GM19324 (cell line): ENCODE results near the gene HMG20A.

ENCODE experiments used
- ATAC-seq: cut with Tn5 transposase; IDR thresholded peaks from one replicate; pipeline ENCODE4 v1.9.1; 2021; ENCODE audit warnings: mild to moderate bottlenecking, moderate library complexity; ENCODE audit not compliant: unreplicated experiment, low FRiP score

Gene HMG20A

GRCh38 chr15:77473328-77473727 is 52.6 kb downstream of the HMG20A start:
- no peak for ATAC-seq

DNA sequence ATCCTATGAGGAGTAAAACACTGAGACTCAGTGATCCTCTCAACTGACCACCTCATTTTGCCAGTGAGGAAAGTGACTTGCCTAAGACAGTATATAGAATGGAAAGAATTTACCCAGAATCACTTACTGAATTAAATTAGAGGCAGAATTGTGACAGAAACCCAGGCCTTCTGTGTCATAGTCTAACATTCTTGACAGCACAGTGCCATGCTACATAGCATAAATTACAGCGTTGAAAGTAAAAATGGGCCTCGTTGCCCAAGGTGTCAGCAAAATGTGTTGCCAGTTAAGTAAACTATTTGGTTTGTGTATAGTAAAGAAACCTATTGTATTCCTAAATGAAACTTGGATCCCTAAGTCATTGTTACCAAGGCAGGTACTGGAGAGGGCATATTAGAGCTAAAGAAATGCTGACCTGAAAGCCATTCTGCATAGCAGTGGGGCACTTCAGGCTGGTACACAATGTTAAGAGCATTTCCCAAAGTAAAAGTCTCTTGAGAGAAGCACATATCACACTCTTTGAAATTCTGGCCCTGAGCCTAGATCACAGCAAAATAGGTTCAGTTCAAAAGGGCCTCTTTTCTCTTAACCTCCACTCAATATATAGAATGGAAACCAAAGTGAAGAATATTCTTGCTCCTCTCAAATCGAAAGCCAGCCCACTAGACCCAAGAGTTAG is 53.8 kb downstream of the HMG20A start:
- ATAC-seq = no peak

DNA sequence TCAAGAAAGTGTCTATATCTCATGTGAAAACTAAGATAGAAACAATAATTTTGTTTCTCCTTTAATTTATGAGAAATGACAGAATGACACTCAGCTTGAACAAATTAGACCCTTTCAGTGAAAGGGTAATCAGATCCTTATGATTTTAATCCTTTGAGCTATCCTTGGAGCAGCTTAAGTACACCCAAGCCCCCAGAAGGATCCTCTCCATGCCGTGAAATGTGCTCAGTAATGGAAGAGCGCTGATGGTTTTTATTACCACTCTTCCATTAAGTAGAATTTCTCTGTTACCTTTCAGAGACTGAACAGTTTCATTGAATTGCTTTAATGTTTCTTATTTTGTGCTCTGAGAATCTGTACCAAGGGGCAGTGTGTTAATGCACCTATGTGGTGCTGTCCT is 54.3 kb downstream of the HMG20A start:
- no peak for ATAC-seq

- no peak for ATAC-seq
Measured at GRCh38 chr15:77475898-77476297, 55.2 kb downstream of the HMG20A start.

GRCh38 chr15:77476995-77477394 is 56.3 kb downstream of the HMG20A start:
- ATAC-seq = no peak

DNA sequence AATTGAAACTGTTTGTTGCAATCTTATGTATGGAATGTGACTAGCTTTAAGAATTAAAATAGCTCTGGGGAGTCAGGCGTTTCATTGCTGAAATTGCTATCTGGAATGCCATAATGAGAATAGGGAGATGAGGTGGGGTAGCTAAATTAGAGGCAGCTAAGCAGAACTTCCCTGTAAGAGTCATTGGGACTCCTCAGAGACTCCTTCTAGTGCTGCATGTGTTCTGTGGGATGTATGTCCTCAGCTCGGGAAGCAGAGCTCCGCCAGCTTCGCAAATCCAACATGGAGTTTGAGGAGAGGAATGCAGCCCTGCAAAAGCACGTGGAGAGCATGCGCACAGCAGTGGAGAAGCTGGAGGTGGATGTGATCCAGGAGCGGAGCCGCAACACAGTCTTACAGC is 57.4 kb downstream of the HMG20A start:
- ATAC-seq = no peak

- ATAC-seq = no peak
Measured at GRCh38 chr15:77479015-77479414, 58.3 kb downstream of the HMG20A start.

DNA sequence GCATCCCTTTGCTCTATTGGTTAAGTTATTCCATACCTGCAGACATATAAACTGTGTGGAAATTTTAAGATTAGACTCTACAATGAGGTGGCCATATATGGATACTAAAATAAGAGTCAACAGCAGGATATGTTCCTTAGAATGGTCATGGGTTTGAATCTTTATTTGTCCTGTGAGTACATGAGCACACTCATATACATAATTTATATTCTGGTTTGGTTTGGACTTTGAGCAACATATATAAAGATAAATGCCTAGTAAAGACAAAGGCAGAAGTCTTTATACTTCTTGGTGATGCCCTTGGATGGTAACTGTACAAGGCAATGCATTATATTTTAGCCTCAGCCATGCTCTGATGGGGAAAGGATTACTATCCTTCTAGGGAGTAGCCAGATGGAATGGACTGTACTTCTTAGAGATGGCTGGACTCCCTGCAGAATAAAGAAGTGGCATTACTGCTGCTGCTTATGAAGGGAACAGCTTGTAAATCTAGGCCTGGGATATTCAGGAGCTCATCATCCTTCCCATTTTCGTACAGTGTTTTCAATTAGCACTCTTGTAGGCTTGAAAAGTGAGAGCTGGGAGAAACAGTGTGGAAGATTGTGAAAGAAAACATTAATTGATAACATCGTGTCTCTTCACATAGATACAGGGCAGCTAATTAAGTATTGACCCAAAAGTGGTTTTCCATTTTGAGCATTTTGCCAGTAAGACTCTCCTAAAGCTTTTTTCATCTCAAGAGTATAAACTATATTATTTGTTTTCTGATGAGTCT is 60.4 kb downstream of the HMG20A start:
- no peak for ATAC-seq

DNA sequence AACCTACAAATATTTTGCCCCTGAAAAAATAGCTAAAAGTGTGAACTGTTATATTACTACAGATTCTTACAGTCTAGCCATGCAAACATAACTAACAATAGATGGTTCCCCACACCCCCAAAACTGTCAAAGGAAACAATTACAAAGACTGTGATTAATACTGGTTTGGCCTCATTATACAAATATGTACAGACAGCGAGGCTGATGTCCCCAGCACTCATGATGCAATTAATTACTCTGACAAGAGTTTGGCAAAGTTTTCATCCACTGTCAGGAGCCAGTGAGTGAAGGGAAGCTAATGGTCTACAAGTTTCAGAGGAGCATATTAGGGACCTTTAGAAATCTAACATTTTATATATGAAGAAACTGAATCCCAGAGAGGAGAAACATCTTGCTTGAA is 61.0 kb downstream of the HMG20A start:
- ATAC-seq = no peak

DNA sequence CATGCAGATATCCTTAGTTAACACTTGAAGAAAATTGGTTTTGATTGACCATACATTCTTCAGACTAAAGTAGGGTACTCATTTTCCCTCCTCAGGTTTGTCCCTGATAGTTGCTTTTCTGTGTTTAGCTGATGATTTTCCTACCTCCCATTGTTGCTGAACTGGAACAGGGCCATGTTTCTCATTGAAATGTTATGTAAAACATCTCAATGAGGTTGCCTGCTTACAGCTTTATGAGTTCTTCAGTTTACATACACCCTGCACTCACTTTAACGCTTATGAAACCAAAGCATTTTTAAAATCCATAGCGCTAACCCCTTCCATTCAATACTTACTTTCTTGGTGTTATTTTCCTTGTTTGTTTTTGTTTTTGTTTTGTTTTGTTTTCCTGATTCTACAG is 61.9 kb downstream of the HMG20A start:
- ATAC-seq = no peak

DNA sequence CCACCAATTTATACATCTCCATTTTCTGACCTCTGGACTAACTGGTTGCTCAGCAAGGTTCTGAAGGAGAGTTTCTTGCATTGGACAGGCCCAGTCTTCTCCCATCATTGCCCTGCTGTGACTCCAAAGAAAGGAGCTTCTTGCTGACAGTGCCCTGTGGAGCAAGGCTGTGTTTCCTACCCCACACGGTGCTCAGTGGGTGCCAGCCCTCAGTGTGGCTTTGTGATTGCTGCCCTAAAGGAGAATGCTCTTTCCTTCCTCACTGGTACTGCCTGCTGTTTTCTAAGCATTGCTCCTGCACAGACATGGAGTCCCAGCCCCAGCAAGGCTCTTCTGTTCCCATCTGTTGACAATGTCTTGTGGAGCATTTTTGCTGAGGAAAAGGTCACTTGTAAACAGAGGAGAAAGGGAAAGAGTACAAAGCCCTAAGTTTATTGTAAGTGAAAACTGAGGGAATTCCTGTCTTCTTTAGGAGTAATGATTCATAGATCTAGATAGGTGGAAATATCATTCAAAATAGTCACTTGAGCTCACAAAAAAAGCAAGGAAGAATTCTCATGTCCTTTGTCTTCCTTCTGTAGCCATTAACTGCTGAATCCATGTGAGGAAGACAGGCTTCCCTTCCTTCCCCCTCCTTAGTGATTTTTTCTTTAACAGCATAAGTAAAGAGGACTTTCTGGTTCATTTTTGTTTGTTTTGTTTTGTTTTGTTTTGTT is 62.9 kb downstream of the HMG20A start:
- ATAC-seq = no peak

DNA sequence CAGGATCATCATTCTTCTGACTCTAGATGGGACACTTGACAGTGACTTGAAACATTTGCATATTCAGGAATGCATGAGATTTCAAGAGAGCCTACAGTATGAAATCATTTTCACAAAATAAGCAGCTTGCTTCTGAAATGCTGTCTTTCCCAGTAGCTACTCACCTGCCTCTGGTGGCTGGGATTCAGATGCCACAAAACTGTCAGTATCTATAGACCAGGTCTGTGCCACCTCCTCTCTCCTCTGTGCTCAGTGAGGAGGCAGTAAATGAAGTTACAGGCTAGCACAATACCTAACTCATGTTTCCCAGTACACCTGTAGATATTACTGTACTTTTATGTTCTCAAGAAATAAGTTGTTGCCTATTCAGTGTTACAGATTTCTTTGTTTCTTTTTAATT is 64.3 kb downstream of the HMG20A start:
- no peak for ATAC-seq

DNA sequence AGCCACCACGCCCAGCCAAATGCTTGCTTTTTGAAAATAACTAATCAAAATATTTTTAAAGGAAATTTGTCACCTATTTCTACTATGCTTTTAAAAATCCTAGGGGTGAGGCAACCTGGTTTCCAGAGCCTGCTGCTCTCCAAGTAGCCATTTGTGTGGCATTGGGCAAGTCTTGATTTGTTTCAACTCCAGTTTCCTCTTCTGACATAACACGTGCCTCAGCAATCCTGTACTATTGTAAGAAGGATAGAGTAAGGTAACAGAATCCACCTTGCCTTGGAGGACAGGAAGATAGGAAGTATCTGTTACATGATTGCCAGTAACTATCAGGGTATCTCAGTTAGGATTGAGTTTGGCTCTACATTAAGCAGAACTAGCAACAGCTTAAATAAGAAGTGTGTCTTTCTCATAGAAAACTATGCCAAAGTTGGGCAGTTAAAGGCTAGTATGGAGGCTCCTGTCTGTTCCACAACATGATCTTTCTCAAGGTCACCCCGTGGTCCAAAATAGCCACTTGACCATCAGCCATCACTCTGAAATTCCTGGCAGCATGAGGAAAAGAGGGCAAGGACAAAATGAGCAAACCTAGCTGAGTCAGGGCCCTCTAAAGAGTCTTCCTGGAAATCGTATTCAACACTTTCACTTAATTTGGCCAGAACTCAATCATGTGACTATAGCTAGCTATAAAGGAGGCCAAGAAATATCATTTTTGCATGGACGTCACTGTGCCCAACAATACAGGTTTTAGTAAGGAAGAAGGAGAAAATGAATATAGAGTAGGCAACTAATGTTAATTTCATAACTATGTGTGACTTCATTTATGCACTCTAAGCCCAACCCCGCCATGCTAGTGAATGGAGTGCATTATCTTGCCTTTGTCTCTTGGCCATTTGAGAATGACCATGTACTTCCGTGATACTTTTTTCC is 66.1 kb downstream of the HMG20A start:
- no peak for ATAC-seq

- no peak for ATAC-seq
Measured at GRCh38 chr15:77487469-77487842, 66.8 kb downstream of the HMG20A start.

DNA sequence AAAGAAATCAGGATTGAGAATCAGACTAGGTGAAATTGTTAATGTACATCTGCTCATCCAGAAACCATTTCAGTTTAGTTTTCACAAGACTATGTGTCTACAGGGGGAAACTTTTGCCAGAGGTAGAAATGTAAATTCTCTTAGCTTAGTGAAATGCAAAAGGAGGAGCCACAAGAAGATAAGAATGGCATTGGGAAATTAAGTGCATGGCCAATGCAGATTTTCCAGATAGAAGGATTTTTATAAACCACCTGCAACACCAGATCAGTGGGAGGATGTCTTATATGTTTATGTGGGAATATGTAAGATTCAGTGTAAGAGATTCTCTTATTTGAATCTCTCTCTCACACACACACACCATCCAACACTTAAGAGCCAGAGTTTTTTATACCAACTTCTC is 67.2 kb downstream of the HMG20A start:
- no peak for ATAC-seq

- ATAC-seq = no peak
Measured at GRCh38 chr15:77489647-77490046, 69.0 kb downstream of the HMG20A start.

DNA sequence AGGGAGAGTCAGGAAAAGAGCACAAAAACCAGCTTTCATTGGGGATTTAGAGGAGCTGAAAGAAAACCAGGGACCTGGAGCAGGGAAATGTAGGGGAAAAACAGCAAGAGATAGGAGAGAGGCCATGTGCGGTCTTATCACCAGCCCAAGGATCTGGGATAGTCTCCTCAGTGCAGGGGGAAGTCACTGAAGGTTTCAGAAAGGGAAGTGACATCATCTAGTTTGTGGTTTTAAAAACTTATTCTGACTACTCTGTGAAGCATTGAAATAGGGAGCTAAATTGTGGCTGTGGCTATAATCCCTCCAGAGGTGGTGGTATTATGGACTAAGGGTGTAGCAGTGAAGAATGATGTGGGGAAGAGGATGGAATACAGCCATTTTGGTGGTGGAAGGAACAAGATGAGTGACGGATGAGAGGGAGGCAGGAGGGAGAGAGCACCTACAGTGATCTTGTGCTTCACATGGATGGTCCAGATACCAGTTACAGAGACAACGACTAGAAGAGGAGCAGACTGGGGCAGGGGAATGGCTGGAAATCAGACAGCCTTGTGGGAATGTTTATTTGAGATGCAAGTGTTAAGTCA is 72.7 kb downstream of the HMG20A start:
- ATAC-seq = no peak

- ATAC-seq = no peak
Measured at GRCh38 chr15:77494073-77494867, 73.6 kb downstream of the HMG20A start.

DNA sequence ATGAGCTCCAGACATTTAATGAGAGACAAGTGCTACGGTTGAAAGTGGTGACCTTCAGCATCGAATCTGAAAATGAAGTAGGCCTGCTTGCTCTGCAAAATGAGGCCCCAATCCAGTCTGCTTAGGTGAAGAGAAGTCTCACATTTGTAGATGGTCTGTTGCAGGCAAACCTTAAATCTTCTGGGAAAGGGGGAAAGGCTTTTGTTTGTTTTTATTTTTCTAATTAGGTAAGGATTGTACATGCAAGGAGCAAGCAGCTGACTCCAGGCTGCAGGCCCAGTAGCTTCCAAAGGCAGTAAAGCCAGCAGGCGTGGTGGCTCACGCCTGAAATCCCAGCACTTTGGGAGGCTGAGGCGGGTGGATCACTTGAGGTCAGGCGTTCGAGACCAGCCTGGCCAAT is 74.3 kb downstream of the HMG20A start:
- no peak for ATAC-seq
